ENCODE results near the gene PCSK5.

PCSK5 gene

DNA sequence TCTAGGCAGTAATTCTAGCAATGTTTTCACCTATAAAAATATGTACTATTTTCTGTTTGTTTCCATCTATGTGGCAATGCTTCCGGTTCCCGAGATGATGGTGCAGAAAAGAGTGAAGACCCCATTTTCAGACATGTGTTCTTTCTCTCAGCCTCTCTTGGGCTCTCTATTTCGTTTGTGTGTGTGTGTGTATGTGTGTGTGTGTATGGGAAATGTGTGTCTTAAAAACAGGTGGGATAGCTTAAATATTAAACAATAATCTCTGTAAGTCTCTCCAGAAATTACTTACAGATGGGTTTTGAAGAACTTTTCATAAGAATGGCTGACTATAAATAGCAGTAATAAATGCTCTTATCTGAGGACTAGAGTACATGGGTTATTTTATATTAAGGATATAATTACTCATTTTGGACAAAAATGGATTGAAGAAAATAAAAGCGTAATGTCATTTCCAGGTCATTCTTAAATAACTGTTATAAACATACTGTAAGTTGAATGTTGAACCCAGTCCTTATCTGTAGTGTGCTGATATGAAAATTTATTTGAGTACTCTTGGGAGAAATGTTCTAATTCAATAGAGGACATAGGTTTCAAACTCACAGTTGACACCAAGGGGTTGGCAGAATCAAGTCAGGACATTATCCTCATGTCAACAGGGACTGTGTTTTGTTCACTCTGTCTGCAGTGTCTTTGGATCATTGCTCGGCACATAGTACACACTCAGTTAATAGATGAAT lies 31.1 kb downstream of the PCSK5 start:
- DNase-seq (ENCODE audit: low read depth, low spot score), result no peak

DNA sequence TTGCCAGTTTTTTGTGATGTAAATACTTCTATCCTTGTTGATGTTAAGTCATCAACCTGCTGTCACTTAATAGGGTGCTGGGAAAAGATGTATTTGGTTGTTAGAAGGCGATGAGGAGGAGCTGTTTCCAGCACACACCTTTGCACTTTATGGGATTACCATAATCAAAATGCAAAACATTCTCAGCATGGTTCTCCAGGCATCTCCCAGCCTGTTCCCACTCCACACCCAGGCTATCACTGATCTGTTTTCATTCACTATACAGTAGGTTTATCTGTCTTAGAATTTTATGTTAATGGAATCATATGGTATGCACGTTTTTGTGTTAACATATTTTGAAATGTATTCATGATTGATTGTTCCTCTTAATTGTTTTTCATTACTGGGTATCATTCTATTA lies 35.9 kb downstream of the PCSK5 start:
- DNase-seq (ENCODE audit: low read depth, low spot score), result no peak

DNA sequence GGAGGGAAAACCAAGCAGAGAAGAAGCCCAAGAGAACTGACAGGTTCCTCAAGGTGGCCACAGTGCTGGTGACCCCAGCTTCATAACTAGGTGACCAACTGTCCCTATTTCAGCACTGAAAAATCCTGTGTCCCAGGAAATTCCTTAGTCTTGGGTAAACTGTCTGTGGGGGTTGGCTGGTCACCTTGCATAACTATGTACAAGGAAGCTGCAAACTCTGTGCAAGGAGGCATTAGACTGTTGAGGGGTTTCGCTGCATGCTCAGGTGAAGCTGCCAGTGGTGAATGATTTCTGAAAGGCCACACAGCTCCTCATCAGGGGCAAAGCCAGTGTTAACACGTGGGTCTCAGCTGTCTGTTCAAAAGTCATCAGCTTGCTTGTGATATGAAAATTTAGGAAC lies 36.9 kb downstream of the PCSK5 start:
- DNase-seq (ENCODE audit: low read depth, low spot score), result no peak

DNA sequence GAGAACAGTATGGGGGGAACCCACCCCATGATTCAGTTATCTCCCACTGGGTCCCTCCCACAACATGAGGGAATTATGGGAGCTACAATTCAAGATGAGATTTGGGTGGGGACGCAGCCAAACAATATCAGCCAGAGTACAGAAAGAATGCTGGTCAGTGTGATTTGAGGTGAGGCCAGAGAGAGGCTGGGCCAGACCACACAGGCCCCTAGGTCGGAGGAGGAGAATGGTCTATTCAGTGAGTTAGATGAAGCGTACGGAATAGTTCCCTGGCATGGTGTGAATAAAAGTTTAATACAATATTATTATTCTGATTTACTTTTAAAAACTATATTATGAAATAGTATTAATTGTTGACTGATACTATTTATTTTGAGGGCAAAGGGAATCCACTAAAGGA lies 39.7 kb downstream of the PCSK5 start:
- peak; percentile 63 for DNase-seq (ENCODE audit: low read depth, low spot score)

DNA sequence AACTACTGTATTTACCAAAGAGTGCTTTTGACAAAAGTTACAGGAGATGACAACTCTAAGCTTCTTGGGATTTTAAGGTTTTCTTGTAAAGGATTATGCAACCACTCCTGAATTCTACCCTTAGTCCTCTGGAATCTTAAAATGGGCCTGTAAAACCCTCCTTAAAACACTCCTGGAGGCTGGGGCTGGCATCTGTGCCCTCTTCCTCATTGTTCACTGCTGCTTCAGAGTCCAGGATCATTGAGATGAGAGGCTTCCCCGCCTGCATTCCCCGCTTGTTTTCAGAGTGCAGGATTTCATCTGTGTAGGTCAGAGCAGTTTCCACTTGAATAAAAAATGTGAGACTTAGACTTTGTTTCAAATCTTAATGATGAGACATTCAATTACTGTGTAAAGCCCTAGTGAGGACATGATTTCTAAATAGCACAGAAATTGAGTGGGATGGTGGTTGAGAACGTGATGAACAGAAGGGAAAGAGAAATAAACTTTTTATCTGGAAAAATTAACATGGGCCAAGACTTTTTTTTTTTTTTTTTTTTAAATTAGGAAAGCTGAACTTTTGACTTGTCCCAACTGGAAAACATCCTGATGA lies 40.4 kb downstream of the PCSK5 start:
- peak; percentile 64 for DNase-seq (ENCODE audit: low read depth, low spot score)

DNA sequence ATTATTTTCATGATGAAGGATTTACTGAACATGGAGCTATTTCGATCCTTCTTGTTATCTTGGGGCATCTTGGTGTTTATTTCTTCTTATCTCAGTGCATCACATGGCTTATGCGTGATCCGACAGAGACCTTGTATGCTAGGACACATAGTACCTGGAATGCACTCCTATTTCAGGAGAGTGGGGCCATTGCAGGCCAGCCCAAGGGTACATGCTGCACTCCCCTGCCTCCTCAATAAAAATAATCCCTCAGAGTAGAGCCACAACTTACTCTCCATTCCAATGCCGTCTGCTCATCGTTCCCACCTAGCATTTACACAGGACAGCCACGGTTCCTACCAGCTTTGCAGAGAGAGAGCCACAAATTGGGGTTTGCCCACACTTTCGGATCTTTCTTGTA lies 43.5 kb downstream of the PCSK5 start:
- DNase-seq (ENCODE audit: low read depth, low spot score), result no peak

DNA sequence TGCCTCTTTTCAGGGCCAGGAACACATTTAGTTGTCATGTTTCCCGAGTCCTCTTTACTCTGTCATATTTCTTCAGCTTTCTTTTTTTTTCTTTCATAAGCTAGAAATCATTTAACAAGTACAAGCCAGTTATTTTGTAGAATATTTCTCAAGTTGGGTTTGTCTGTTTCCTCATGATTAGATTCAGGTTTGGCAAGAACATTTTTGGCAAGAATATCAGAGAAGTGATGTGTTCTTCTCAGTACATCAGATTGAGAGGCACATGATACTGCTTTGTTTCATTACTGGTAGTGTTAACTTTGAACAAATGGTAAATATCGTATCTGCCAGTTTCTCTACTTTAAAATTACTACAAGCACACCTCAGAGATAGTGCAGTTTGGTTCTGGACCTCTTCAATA lies 45.1 kb downstream of the PCSK5 start:
- DNase-seq (ENCODE audit: low read depth, low spot score), result no peak

DNA sequence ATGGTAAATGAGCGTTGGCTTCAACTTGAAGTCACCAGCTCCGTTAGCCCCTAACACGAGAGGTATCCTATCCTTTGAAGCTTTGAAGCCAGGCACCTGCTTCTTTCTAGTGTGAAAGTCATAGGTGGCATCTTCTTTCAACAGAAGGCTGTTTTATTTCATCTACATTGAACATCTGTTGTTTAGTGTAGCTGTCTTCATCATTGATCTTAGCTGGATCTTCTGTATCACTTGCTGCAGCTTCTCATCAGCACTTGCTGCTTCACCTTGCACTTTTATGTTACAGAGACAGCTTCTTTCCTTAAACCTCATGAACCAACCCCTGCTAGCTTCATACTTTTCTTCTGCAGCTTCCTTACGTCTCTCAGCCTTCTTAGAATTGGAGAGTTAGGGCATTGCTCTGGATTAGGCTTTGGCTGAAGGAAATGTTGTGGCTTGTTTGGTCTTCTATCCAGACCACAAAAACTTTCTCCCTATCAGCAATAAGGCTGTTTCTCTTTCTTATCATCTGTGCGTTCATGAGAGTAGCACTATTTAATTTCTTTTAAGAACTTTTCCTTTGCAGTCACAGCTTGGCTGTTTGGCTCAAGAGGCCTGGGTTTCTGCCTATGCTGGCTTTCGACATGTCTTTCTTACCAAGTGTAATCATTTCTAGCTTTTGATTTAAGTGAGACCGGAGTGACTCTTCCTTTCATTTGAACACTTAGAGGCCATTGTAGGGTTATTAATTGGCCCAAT lies 47.2 kb downstream of the PCSK5 start:
- DNase-seq (ENCODE audit: low read depth, low spot score), result peak; percentile 53

DNA sequence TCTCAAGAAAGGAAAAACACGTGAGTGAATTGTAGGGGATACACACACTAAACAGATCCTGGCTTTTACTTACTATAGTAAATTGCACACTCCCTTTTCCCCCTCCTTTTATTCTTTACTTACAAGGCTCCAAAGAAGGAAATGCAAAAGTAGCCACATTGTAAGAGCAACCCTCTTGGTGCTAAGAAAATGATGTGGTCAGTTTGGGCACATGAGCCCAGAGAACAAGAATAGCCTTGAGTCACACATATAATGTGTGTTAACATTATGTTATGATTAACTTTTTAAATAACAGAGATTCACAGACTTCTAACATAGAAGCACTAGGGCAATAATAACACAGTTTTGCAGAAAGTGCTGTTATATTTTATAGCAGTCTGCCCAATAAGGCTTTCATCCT lies 48.5 kb downstream of the PCSK5 start:
- peak; percentile 15 for DNase-seq (ENCODE audit: low read depth, low spot score)

DNA sequence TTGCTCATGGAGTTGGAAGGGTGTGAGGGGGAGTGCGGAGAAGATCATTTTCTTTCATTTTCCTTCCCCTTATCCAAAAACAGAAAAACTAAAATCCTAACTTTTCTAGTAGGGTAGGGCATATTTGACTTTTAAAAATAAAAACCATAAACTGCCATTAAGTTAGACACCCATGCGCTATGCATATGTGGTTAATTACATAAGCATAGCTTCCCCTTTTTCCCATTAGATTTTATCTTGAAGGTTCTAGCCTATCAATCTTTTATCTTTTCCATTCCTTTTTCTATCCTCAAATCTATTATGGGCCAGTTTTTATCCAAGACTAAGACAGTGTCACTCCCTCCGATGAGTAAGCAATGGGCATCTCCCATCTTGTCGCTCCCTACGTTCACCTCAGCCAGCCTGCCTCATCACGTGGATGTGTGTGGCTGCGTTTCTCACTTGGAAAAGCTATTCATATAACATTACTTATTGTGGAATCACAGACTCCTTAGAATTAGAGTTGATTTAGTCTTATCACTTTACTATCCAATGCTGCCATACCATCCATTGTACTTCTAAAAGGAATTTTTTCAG lies 49.2 kb downstream of the PCSK5 start:
- no peak for DNase-seq (ENCODE audit: low read depth, low spot score)

DNA sequence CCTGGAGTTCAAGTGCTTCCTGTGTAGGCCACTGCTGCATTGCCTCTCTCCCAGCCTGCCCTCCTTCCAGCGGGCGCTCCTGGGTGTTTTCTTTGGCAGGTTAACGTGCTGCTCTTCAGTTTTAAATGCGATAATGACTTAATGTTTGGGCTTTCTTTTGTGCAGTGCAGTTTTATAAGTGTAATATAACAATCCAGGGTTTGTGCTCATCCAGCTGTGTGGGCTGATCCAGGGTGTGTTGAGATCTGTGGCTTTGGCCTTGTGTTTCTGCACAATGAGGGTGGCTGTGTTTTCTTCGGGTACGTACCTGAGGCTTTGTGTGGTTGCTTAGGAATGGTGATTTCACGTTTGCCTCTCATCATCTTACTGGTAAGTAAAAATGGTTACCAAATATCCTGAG lies 50.6 kb downstream of the PCSK5 start:
- peak; percentile 82 for DNase-seq (ENCODE audit: low read depth, low spot score)

DNA sequence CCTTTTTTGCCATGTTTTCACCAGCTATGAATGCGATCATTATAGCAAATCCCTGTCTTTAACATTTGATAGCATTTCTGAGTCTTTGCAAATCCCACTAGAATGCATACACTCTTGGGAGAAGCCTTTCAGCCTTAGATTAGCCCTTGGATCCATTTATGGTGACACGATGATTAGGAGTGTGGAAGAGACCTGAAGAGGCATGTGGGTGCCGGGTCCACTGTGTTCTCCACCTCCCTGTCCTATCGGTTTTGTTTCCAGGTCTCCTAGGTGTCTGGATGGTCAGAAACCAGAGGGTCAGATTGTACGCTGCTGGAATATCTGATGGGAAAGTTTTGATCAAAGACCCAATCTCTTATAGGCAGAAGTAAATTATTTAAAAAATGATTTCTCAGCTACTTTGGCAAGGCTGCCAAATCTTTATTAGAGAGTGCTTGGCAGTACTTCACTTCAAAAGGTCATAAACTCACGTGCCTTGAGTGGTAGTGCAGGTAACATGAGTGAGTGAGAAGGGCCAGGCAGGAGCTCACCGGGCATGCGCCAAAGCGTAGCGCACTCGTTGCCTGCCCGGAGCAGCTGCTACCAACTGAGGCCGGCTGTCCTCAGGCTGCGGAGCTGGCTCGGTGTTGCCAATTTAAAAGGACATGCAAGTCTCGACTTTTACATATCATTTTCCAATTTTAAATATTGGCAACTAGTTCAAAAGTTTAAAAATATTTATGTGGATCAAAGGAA lies 51.3 kb downstream of the PCSK5 start:
- no peak for DNase-seq (ENCODE audit: low read depth, low spot score)

DNA sequence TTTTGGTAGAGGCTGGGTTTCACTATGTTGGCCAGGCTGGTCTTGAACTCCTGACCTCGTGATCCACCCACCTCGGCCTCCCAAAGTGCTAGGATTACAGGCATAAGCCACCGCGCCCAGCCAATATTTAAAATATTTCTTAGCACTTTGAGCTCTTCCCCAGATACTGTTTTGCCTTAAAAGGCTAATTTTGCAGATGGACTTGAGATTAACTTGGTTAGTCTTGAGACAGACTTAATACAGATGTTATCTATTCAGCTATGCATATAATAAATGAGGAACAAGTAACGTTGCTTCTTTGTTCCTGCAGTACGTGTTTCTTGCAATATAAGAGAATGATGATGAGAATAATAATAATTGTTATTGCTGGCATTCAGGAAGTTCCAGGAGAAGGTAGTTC lies 56.3 kb downstream of the PCSK5 start:
- DNase-seq (ENCODE audit: low read depth, low spot score), result no peak

DNA sequence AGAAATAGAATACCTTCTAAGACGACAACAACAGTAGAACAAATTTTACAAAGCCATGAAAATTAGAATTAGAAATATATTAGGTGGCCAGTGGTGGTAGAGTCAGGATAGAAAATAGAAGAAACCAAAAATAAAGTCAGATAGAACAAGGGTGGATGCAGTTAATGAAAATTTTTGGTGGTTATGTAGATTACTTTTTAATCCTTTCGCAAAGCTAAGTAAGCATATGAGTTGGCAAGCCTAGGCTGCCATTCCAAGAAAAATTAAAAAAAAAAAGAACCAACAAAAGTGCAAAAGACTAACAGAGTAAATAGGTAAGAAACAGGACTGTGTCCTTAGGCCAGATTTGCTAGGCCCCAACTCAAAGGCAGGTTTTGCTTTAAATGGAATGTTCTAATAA lies 56.8 kb downstream of the PCSK5 start:
- DNase-seq (ENCODE audit: low read depth, low spot score), result no peak

DNA sequence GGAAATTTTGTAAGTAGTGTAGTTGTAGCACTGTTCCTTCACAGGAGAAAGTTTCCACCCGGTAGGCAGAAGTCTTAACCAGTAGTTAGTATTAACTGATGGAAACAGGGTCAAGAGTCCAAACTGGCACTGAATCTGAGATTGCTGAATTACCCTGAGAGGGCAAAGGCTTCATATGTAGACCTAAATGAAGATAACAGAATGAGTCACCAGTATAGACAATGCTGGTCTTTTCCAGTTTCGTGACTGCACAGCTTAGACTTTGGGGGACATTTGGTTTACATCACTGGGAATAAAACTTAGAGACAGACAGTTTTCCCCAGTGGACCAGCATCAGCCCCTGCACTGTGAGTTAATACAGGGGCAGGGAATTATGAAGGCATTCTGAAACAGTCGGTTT lies 60.5 kb downstream of the PCSK5 start:
- no peak for DNase-seq (ENCODE audit: low read depth, low spot score)

DNA sequence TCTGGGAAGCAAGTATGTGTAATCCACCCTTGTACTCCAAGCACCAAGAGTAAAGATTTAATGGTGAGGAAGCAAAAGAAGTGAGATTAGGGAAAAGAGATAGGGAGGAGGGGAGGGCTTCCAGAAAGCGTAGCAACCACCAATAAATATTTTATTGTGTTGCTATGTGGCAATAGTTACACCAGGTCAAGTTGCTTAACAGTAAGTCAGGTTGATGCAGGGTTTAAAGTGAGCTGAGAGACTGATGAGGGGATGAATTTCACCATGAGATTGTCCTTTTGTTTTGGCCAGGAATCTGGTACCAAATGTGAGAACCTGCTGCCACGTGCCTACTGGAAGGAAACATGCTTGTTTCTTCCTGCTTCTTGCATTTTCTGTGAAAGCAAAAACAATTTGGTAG lies 62.7 kb downstream of the PCSK5 start:
- DNase-seq (ENCODE audit: low read depth, low spot score), result no peak

DNA sequence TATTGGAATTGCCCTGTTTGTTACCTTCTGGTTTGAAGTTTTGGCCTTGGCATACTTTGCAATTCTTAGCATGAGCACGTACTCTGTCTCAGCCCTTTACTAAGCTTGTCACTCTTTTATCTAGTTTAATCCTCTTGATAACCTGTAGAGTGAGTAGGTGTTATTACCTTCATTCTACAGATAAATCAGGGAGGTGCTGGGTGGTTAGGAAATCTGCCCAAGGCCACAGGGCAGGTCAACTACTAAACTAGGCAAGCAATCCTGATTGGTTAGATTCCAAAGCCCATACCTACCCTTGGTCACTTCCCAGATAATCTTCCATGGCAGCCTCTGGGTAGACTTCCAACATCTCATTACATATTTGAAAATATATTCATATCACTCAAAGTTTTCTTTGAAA lies 65.7 kb downstream of the PCSK5 start:
- no peak for DNase-seq (ENCODE audit: low read depth, low spot score)

DNA sequence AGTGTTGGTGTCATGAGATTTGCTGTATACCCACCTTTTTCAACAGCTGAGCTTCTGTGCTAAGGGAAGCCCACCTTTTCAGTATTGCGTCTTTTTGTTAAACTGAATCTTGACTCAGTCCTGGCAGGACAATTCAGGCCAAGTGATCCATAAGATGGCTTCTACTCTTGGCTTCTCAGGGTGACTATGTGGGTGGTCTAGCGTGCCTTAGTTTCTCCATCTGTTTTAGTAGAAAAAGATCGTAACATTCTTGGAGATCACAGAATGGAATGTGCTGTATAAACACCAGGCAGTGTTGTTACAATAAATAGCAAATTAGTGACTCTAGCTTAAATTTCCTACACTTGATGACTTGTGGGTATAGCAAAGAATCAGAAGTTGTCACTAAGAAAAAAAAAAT lies 66.6 kb downstream of the PCSK5 start:
- no peak for DNase-seq (ENCODE audit: low read depth, low spot score)

DNA sequence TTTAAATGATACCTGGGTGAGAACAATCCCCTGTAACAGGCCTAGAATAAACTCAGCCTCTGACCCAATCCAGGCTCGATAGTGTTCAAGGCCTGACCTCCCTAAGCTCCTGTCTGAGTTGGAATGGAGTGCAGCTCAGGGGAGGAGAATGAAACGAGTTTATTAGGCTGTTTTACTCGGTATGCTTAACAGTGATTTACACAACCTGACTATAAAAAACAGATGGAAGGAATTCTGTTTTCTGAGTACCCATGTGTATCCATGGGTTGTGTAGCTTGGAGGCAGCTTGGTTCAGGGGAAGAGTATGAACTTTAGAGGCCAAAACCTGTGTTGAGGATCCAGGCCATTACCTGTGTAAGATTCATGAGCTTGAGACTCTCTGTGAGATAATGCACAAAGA lies 67.8 kb downstream of the PCSK5 start:
- no peak for DNase-seq (ENCODE audit: low read depth, low spot score)

DNA sequence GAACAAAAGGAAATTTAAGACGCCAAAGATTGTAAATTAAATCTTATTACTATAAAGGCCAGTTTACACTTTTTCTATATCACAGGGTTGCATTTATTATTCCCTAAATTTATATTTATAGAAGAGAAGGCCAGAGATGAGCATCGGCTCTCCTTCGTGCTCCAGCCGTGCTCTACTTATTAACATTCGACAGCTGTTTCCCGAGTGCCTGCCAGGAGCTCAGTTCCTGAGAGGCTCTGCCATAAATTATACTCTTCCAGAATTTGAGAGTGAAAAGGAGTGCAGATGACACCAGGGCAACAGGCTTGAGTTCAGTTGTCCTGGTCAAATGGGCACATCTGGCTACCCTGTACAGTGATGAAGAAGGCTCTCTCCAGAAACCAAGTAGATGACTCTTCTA lies 70.1 kb downstream of the PCSK5 start:
- no peak for DNase-seq (ENCODE audit: low read depth, low spot score)

DNA sequence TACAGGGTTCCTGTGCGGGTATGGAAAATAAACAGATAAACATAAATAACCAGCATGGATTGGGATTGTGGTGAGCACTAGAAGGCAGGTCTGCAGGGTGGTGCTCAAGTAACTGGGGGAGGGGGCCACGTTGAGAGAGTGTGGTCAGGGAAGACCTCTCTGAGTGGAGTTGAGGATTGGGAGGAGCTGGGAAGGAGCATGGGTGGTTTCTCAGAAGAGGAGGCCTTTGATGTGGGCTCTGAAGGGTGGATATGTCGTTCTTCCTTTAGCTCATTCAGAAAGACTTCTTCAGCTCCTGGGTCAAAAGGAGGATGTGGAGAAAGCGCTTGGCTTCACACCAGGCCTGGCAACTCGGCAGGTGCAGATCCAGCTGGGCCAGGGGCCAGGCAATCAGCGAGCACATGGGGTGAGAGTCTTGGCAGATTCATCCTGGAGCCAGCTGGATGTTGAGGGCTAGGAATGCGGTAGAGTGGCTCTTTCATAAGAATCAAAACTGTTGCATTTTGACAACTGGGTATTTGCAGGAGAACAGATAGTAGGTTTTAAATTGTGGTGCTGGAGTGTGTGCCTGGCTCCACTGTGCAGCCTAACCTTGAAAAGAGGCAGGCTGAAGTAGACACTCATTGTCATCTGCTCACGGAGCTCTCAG lies 71.7 kb downstream of the PCSK5 start:
- no peak for DNase-seq (ENCODE audit: low read depth, low spot score)

DNA sequence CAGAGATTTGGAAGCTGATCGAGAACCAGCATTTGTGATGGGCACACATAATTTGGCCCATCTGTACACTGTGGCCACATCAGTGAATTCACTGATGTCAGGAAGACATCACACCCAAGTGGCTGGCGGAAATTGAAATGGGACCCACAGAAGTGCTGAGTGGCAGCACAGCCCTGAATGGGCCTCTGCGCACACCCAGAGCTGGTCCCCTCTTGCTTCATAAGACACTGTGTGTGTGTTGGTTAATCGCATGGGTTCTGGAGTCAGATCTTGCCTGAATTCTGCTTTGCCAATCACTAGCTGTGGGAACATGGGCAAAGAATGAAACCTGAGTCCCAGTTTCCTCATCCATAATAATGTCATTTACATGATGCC lies 72.2 kb downstream of the PCSK5 start:
- DNase-seq (ENCODE audit: low read depth, low spot score), result no peak

All from astrocyte of the hippocampus (primary cell).